A673 (cell line): ENCODE measurements around the gene ADCY3. TPM values are rescaled to one million over a fixed set of nuclear protein-coding genes. Genes with fewer than 3 reads are reported as not detected.

Experiments used
- BruUV-seq: library from RNA; stranded (reverse); fragments of 400-500 nt; replicated peaks from 2 replicates; lab custom pipeline; 2021; lab: Mats Ljungman, UMichigan
- CTCF ChIA-PET: fragments of 300-600 bp; sonication (Branson Sonifier 250); formaldehyde crosslinking; loops from one replicate; lab custom pipeline; 2022; ENCODE audit warnings: antibody characterized with exemption; lab: Charles Lee
- POLR2A ChIA-PET: fragments of 300-600 bp; sonication (Branson Sonifier 250); formaldehyde crosslinking; loops from one replicate; lab custom pipeline; 2022; ENCODE audit warnings: antibody characterized with exemption; ENCODE audit not compliant: low non-redundant PET; lab: Charles Lee
- DNase-seq: peaks from one replicate; pipeline ENCODE4 v3.0.0-alpha.2; 2015; ENCODE audit warnings: low spot score
- H3K27ac ChIP-seq: fragments of 200-600 bp; sonication (generic); 2 replicates; pipeline ENCODE4 v1.5.1; 2016; ENCODE audit warnings: mixed run types, low read depth, mild to moderate bottlenecking, mixed read lengths, antibody characterized with exemption, low read length; ENCODE audit not compliant: poor library complexity, severe bottlenecking
- H3K27me3 ChIP-seq: fragments of 200-600 bp; sonication (generic); replicated peaks from 2 replicates; pipeline ENCODE4 v1.6.1; 2017; ENCODE audit warnings: mixed run types, low read depth, mild to moderate bottlenecking, mixed read lengths, antibody characterized with exemption, low read length; ENCODE audit not compliant: insufficient read depth, poor library complexity
- H3K36me3 ChIP-seq: fragments of 200-600 bp; sonication (generic); 2 replicates; pipeline ENCODE4 v1.6.1; 2016; ENCODE audit warnings: mixed run types, mild to moderate bottlenecking, mixed read lengths, antibody characterized with exemption, low read length; ENCODE audit not compliant: insufficient read depth, poor library complexity, severe bottlenecking
- H3K4me1 ChIP-seq: fragments of 200-600 bp; sonication (generic); 2 replicates; pipeline ENCODE4 v1.6.1; 2017; ENCODE audit warnings: mixed run types, mild to moderate bottlenecking, mixed read lengths, antibody characterized with exemption, low read length; ENCODE audit not compliant: insufficient read depth, poor library complexity, severe bottlenecking
- H3K4me3 ChIP-seq: fragments of 200-600 bp; sonication (generic); 2 replicates; pipeline ENCODE4 v1.5.1; 2016; ENCODE audit warnings: low read depth, mixed run types, mild to moderate bottlenecking, mixed read lengths, low read length; ENCODE audit not compliant: poor library complexity, severe bottlenecking
- H3K9me3 ChIP-seq: fragments of 200-600 bp; sonication (generic); 2 replicates; pipeline ENCODE4 v1.6.1; 2016; ENCODE audit warnings: mixed run types, low read depth, mild to moderate bottlenecking, mixed read lengths, antibody characterized with exemption, low read length; ENCODE audit not compliant: poor library complexity, severe bottlenecking
- EZH2 ChIP-seq: fragments of 200-600 bp; sonication (generic); IDR thresholded peaks from 2 replicates; pipeline ENCODE4 v1.6.1; 2017; ENCODE audit warnings: borderline replicate concordance, low read depth, mild to moderate bottlenecking, mixed read lengths, antibody characterized with exemption, low read length; ENCODE audit not compliant: poor library complexity, severe bottlenecking
- intact Hi-C: fragments of 100-400 bp; cut with micrococcal nuclease; formaldehyde crosslinking; loops from one replicate; pipeline ENCODE4 v1.10.0; 2022; ENCODE audit not compliant: unreplicated experiment
- total RNA-seq: library from RNA; stranded (reverse); gene quantifications from 2 replicates; pipeline ENCODE4 v1.2.3, GENCODE V29; 2021
- TF ChIP-seq, protein P1 (sequence below): fragments of 300-800, 200-600 bp; sonication (generic); conservative IDR thresholded peaks from 2 replicates; pipeline ENCODE4 v1.5.1; 2017; ENCODE audit warnings: low read depth, mild to moderate bottlenecking, antibody characterized with exemption, low read length, moderate library complexity, mixed read lengths

The ADCY3 gene
- total RNA-seq, 1 experiment from 2014 or later: 42.2 TPM

- ChIA-PET CTCF (no interaction called here), POLR2A (interaction anchor here (0.6 kb wide), 1 partner anchor 438 kb away, joined by 6 read pairs; no protein-coding TSS in a partner anchor)
- H3K27me3 ChIP-seq: no peaks in the 10 kb centered on the region
- TF ChIP-seq, protein P1, sequence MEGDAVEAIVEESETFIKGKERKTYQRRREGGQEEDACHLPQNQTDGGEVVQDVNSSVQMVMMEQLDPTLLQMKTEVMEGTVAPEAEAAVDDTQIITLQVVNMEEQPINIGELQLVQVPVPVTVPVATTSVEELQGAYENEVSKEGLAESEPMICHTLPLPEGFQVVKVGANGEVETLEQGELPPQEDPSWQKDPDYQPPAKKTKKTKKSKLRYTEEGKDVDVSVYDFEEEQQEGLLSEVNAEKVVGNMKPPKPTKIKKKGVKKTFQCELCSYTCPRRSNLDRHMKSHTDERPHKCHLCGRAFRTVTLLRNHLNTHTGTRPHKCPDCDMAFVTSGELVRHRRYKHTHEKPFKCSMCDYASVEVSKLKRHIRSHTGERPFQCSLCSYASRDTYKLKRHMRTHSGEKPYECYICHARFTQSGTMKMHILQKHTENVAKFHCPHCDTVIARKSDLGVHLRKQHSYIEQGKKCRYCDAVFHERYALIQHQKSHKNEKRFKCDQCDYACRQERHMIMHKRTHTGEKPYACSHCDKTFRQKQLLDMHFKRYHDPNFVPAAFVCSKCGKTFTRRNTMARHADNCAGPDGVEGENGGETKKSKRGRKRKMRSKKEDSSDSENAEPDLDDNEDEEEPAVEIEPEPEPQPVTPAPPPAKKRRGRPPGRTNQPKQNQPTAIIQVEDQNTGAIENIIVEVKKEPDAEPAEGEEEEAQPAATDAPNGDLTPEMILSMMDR: no peak
- no peak for TF ChIP-seq EZH2
- H3K36me3 ChIP-seq: peaks cover 71% of the 10 kb centered on the region
- no TSS peak for BruUV-seq
- no peak for DNase-seq
- intact Hi-C loops: no loop called here
- no peaks in the 10 kb centered on the region for H3K4me1 ChIP-seq
- no peaks in the 10 kb centered on the region for H3K9me3 ChIP-seq
- H3K4me3 ChIP-seq: no peak overlapping the region
- no peak overlapping the region for H3K27ac ChIP-seq
Measured at GRCh38 chr2:24815171-24815570, 104.9 kb downstream of the ADCY3 start.

- no peak for DNase-seq
- H3K4me3 ChIP-seq: no peak overlapping the region
- TF ChIP-seq EZH2: no peak
- TF ChIP-seq, protein P1: no peak
- H3K27me3 ChIP-seq: no peaks in the 10 kb centered on the region
- intact Hi-C loops: no loop called here
- CTCF ChIA-PET: no interaction called here
- peaks cover 66% of the 10 kb centered on the region for H3K36me3 ChIP-seq
- no peak overlapping the region for H3K27ac ChIP-seq
- no peaks in the 10 kb centered on the region for H3K9me3 ChIP-seq
- POLR2A ChIA-PET: no interaction called here
- BruUV-seq: no TSS peak
- H3K4me1 ChIP-seq: no peaks in the 10 kb centered on the region
Measured at GRCh38 chr2:24814516-24814915, 105.5 kb downstream of the ADCY3 start.

DNA sequence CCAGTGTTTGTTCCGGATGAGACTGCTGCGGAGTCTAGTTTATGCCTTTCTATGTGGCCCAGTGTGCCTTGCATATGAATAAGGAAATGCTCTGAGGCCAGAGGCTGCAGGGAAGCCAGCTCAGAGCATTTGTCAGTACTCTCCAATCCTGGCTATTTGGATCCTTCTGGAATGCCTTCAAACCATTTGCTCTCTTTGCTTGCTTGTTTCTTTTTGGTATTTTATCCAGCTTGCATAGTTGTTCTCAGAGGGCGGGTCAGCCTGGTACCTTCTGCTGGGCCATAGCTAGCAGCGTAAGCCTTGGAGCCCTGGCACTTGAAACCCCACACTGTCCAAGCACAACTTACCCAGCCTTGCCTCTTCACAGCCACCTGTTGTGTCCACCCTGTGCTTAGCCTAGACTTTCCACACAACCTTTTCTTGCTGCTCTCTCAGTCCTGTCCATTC lies 106.3 kb downstream of the ADCY3 start:
- Histone ChIP-seq H3K36me3 (peaks cover 58% of the 10 kb centered on the region), H3K27ac (no peak overlapping the region), H3K4me1 (peaks cover 5% of the 10 kb centered on the region), H3K9me3 (no peaks in the 10 kb centered on the region), H3K27me3 (no peaks in the 10 kb centered on the region), H3K4me3 (no peak overlapping the region)
- no peak for DNase-seq
- BruUV-seq: no TSS peak
- TF ChIP-seq, protein P1: no peak
- no peak for TF ChIP-seq EZH2
- intact Hi-C loops: no loop called here
- POLR2A ChIA-PET: no interaction called here
- CTCF ChIA-PET: no interaction called here
